GM12892 (cell line): ENCODE data around the gene HDAC5.

Source experiments
- POLR2A ChIP-seq: IDR thresholded peaks from 2 replicates; pipeline ENCODE4 v1.6.1; 2011; ENCODE audit warnings: low read depth, low read length, control low read depth
- TAF1 ChIP-seq: IDR thresholded peaks from 2 replicates; pipeline ENCODE4 v1.6.1; 2011; ENCODE audit warnings: low read depth, mild to moderate bottlenecking, control low read depth, low read length, borderline replicate concordance

- TF ChIP-seq POLR2A (no peak), TAF1 (no peak)
Observed at GRCh38 chr17:44106801-44107200, 16.6 kb downstream of the HDAC5 start.
